Glutamatergic neuron (in vitro differentiated cells): ENCODE measurements around the gene C1orf56. TPM values are rescaled to one million over a fixed set of nuclear protein-coding genes. Genes with fewer than 3 reads are reported as not detected.
A peak's percentile ranks its signal among the peaks of the same experiment; 100 is the strongest.

Source experiments
- DNase-seq: peaks from one replicate; pipeline ENCODE4 v3.0.0; 2022
- H3K27ac Mint-ChIP-seq: one replicate; pipeline ENCODE4 v1.8.0; 2020; ENCODE audit warnings: mild to moderate bottlenecking, mixed read lengths, inconsistent platforms; ENCODE audit not compliant: unreplicated experiment
- H3K27me3 Mint-ChIP-seq: one replicate; pipeline ENCODE4 v1.8.0; 2020; ENCODE audit warnings: mild to moderate bottlenecking, moderate library complexity, mixed read lengths, inconsistent platforms; ENCODE audit not compliant: unreplicated experiment
- H3K36me3 Mint-ChIP-seq: one replicate; pipeline ENCODE4 v1.8.0; 2020; ENCODE audit warnings: mild to moderate bottlenecking, mixed read lengths, inconsistent platforms; ENCODE audit not compliant: unreplicated experiment
- H3K4me1 Mint-ChIP-seq: one replicate; pipeline ENCODE4 v1.8.0; 2020; ENCODE audit warnings: mild to moderate bottlenecking, low read depth, mixed read lengths, inconsistent platforms; ENCODE audit not compliant: unreplicated experiment
- H3K4me3 Mint-ChIP-seq: one replicate; pipeline ENCODE4 v1.8.0; 2020; ENCODE audit warnings: mild to moderate bottlenecking, mixed read lengths, inconsistent platforms; ENCODE audit not compliant: unreplicated experiment
- H3K9me3 Mint-ChIP-seq: one replicate; pipeline ENCODE4 v1.8.0; 2020; ENCODE audit warnings: mild to moderate bottlenecking, moderate library complexity, mixed read lengths, inconsistent platforms; ENCODE audit not compliant: unreplicated experiment
- long read RNA-seq: library from polyadenylated mRNA; unstranded; transcript quantifications from one replicate; pipeline ENCODE4 v2.0.0, GENCODE V29; 2020; ENCODE audit not compliant: unreplicated experiment
- total RNA-seq: library from RNA; stranded (reverse); fragmentation: NEBNext Ultra II Directional; extraction: Animal tissue kit (Norgen Biotek cat#: 25700); gene quantifications from one replicate; pipeline ENCODE4 v1.2.1, GENCODE V29; 2021; ENCODE audit not compliant: unreplicated experiment
- TF ChIP-seq, protein P1 (sequence below): fragments of 200-600 bp; sonication (generic); IDR thresholded peaks from one replicate; pipeline ENCODE4 v1.5.0; 2021; ENCODE audit not compliant: partially characterized antibody, unreplicated experiment

The C1orf56 gene, protein sequence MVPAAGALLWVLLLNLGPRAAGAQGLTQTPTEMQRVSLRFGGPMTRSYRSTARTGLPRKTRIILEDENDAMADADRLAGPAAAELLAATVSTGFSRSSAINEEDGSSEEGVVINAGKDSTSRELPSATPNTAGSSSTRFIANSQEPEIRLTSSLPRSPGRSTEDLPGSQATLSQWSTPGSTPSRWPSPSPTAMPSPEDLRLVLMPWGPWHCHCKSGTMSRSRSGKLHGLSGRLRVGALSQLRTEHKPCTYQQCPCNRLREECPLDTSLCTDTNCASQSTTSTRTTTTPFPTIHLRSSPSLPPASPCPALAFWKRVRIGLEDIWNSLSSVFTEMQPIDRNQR
- 1.8 TPM for total RNA-seq
- long read RNA-seq, partial matches to known transcripts = 0 of 5 reads
- long read RNA-seq, other reads (novel, unspliced or antisense) = 4 of 5 reads

DNA sequence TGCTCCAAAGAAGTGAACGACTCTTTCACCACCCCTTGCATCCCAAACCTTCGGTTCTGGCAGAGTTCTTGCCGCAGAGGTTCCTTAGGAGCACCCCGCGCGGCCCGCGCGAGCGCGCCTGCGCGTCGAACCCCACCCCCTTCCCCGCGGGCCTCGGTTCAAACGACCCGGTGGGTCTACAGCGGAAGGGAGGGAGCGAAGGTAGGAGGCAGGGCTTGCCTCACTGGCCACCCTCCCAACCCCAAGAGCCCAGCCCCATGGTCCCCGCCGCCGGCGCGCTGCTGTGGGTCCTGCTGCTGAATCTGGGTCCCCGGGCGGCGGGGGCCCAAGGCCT is at the start of gene C1orf56:
C1orf56 (plus strand) TSS at position 161 of the 334 bp plus-strand sequence; CDS start at position 258, 97 bp downstream.
- H3K9me3 Mint-ChIP-seq = peaks cover 10% of the 10 kb centered on the region
- H3K4me1 Mint-ChIP-seq = no peaks in the 10 kb centered on the region
- peak within 1 kb of the TSS; percentile 94 for H3K27ac Mint-ChIP-seq
- TF ChIP-seq, protein P1, sequence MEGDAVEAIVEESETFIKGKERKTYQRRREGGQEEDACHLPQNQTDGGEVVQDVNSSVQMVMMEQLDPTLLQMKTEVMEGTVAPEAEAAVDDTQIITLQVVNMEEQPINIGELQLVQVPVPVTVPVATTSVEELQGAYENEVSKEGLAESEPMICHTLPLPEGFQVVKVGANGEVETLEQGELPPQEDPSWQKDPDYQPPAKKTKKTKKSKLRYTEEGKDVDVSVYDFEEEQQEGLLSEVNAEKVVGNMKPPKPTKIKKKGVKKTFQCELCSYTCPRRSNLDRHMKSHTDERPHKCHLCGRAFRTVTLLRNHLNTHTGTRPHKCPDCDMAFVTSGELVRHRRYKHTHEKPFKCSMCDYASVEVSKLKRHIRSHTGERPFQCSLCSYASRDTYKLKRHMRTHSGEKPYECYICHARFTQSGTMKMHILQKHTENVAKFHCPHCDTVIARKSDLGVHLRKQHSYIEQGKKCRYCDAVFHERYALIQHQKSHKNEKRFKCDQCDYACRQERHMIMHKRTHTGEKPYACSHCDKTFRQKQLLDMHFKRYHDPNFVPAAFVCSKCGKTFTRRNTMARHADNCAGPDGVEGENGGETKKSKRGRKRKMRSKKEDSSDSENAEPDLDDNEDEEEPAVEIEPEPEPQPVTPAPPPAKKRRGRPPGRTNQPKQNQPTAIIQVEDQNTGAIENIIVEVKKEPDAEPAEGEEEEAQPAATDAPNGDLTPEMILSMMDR = no peak
- H3K36me3 Mint-ChIP-seq = peaks cover 4% of the 10 kb centered on the region
- peak; percentile 74 for DNase-seq
- H3K4me3 Mint-ChIP-seq = peak within 1 kb of the TSS; percentile 99
- H3K27me3 Mint-ChIP-seq = peaks cover 3% of the 10 kb centered on the region

DNA sequence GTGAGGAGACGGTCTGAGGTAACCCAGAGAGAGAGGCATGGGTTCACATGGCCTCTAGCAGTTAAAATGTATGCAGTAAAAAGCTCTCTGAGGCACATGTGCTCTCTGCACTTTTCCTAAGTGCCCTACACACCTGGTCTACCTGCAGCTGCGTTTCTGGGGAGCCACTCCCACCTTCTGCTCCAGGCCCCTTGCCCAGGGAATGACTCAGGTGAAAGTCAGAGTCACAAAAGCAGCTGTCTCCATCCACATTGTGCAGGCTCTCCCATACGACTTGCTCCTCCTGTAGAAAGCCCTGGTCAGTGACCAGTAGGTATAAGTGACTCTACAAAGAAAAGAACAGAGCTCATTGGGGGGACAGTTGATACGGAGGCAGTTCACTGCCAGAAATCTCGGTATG is 49.6 kb upstream of the C1orf56 start:
- no peak for DNase-seq
- TF ChIP-seq, protein P1 = no peak
- Mint-ChIP-seq H3K4me3 (no peak overlapping the region), H3K27me3 (peaks cover 2% of the 10 kb centered on the region), H3K36me3 (peaks cover 4% of the 10 kb centered on the region), H3K9me3 (peaks cover 2% of the 10 kb centered on the region), H3K27ac (no peak overlapping the region), H3K4me1 (peaks cover 7% of the 10 kb centered on the region)

DNA sequence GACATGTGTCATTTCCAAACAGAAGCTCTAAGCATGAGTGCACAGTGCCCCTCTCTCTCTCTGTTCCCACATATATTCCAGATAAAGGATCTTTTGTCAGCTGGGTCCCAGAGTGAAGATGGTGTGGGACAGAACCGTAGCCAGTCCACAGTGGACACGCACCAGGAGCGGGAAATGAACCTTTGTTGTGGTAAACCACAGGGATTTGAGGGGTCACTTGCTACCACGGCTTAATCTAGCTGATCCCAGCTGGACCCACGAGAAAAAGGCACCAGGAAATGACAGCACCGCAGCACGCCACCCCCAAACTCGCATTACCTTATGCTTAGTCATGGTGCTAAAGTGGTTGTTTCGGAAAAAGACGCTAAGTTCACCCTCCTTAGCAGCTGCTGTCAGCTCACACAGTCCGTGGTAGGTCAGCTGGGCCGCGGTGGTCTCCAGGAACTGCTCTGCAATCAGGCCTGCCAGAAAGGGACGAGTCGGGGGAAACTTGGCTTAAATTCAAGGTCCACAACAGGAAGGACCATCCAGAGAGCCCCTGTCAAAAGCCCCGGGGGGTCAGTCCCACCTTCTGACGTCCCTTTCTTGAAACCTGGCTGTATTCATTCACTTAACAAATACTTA is 48.4 kb upstream of the C1orf56 start:
- Mint-ChIP-seq H3K4me3 (no peak overlapping the region), H3K9me3 (peaks cover 2% of the 10 kb centered on the region), H3K4me1 (peaks cover 7% of the 10 kb centered on the region), H3K36me3 (peaks cover 5% of the 10 kb centered on the region), H3K27ac (no peak overlapping the region), H3K27me3 (peaks cover 2% of the 10 kb centered on the region)
- no peak for DNase-seq
- TF ChIP-seq, protein P1 = no peak

DNA sequence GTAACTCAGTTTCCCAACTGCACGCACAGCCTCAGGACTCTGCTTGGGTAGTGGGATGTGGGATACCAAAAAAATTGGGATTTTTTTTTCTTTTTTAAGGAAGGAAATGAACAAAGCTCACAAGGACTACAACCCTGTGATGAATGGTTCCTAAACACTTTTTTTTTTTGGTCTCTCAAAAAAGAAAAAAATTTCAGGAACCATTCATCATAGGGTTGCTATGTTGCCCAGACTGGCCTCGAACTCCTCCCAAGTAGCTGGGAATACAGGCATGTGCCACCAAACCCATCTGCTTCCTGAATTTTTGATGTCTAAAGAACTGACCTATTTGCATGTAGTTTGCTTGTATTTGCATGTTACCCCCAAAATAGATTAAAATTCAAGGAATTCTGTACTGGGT is 47.6 kb upstream of the C1orf56 start:
- no peak for DNase-seq
- Mint-ChIP-seq H3K36me3 (peaks cover 5% of the 10 kb centered on the region), H3K27ac (no peak overlapping the region), H3K4me3 (no peak overlapping the region), H3K4me1 (peaks cover 7% of the 10 kb centered on the region), H3K27me3 (peaks cover 2% of the 10 kb centered on the region), H3K9me3 (peaks cover 2% of the 10 kb centered on the region)
- TF ChIP-seq, protein P1 = no peak

DNA sequence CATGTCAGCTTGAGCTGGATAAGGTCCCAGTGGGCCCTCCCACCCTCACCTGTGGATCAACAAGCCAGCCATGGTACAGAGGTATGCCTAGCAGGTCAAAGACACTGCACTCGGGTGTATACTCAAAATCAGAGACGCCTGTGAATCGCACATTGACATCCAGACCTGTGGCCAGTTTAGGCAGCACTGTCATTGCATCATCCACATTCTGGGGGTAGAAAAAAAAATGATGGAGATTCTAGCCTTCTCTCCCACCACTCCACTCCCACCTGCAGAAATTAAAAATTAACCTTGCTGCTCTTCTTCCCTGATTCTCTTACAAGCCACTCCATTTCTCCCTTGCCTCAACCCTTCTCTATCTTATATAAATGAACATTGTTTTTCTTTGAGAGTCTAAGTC is 47.1 kb upstream of the C1orf56 start:
- H3K4me1 Mint-ChIP-seq = peaks cover 8% of the 10 kb centered on the region
- no peak for DNase-seq
- H3K27me3 Mint-ChIP-seq = peaks cover 3% of the 10 kb centered on the region
- peaks cover 5% of the 10 kb centered on the region for H3K36me3 Mint-ChIP-seq
- TF ChIP-seq, protein P1 = no peak
- H3K27ac Mint-ChIP-seq = no peak overlapping the region
- peaks cover 2% of the 10 kb centered on the region for H3K9me3 Mint-ChIP-seq
- no peak overlapping the region for H3K4me3 Mint-ChIP-seq
